HepG2 (cell line): ENCODE results near the gene CLEC16A. TPM values are rescaled to one million over a fixed set of nuclear protein-coding genes. Genes with fewer than 3 reads are reported as not detected.

Experiments used
- AGO2 ChIP-seq: fragments of 200-400 bp; formaldehyde crosslinking; optimal IDR thresholded peaks from 2 replicates; pipeline ENCODE3; 2017; ENCODE audit warnings: mild to moderate bottlenecking, low read depth, low read length, moderate library complexity
- ARNT2 ChIP-seq: sonication (generic); formaldehyde crosslinking; IDR thresholded peaks from 2 replicates; pipeline ENCODE4 v1.8.0; 2022; ENCODE audit warnings: mild to moderate bottlenecking, low read depth, missing genetic modification reagents, moderate library complexity
- DNMT1 ChIP-seq: sonication (generic); formaldehyde crosslinking; IDR thresholded peaks from 2 replicates; pipeline ENCODE4 v1.5.1; 2020; ENCODE audit warnings: mild to moderate bottlenecking, missing genetic modification reagents
- FOXP1 ChIP-seq, 2 experiments: fragments of 450-650 bp in 1 of 2; IDR thresholded peaks; 2 replicates each; pipeline ENCODE4 v1.6.1; 2017 to 2018; ENCODE audit warnings: antibody characterized with exemption in 1 of 2
- HIVEP1 ChIP-seq: sonication (generic); formaldehyde crosslinking; IDR thresholded peaks from 2 replicates; pipeline ENCODE4 v1.4.0; 2020; ENCODE audit warnings: mild to moderate bottlenecking, missing genetic modification reagents
- HMGXB3 ChIP-seq: sonication (generic); formaldehyde crosslinking; IDR thresholded peaks from 2 replicates; pipeline ENCODE4 v1.4.0; 2020; ENCODE audit warnings: missing genetic modification reagents, borderline replicate concordance
- IRX3 ChIP-seq: sonication (generic); formaldehyde crosslinking; IDR thresholded peaks from 2 replicates; pipeline ENCODE4 v1.8.1; 2023; ENCODE audit warnings: mild to moderate bottlenecking, low read depth, missing genetic modification reagents, borderline replicate concordance
- MAFG ChIP-seq: sonication (generic); formaldehyde crosslinking; IDR thresholded peaks from 2 replicates; pipeline ENCODE4 v1.5.1; 2020; ENCODE audit warnings: mild to moderate bottlenecking, missing genetic modification reagents
- NONO ChIP-seq, 2 experiments: fragments of 450-650 bp in 1 of 2; sonication (generic) in 1 of 2; formaldehyde crosslinking in 1 of 2; IDR thresholded peaks in 1 of 2; conservative IDR thresholded peaks in 1 of 2; 2 replicates each; pipeline versions ENCODE4 v1.6.1 to v1.8.0; 2017 to 2022; ENCODE audit warnings: mild to moderate bottlenecking in 1 of 2, missing genetic modification reagents in 1 of 2, moderate library complexity in 1 of 2
- SRSF1 ChIP-seq: fragments of 200-400 bp; formaldehyde crosslinking; optimal IDR thresholded peaks from 2 replicates; pipeline ENCODE3; 2017; ENCODE audit warnings: mild to moderate bottlenecking, low read depth, low read length, moderate library complexity
- TEAD2 ChIP-seq: sonication (generic); formaldehyde crosslinking; IDR thresholded peaks from 2 replicates; pipeline ENCODE4 v1.9.0; 2021; ENCODE audit warnings: missing genetic modification reagents
- TERF1 ChIP-seq: sonication (generic); formaldehyde crosslinking; IDR thresholded peaks from 2 replicates; pipeline ENCODE4 v1.8.0; 2022; ENCODE audit warnings: mild to moderate bottlenecking, missing genetic modification reagents, moderate library complexity
- ZBTB38 ChIP-seq: sonication (generic); formaldehyde crosslinking; IDR thresholded peaks from 2 replicates; pipeline ENCODE4 v1.5.1; 2020; ENCODE audit warnings: mild to moderate bottlenecking, missing genetic modification reagents
- ZBTB42 ChIP-seq: sonication (generic); formaldehyde crosslinking; IDR thresholded peaks from 2 replicates; pipeline ENCODE4 v1.5.0; 2020; ENCODE audit warnings: mild to moderate bottlenecking, missing genetic modification reagents
- ZBTB7A ChIP-seq: sonication (generic); formaldehyde crosslinking; IDR thresholded peaks from 2 replicates; pipeline ENCODE4 v1.8.0; 2022; ENCODE audit warnings: mild to moderate bottlenecking, missing genetic modification reagents
- ZNF121 ChIP-seq: sonication (generic); formaldehyde crosslinking; IDR thresholded peaks from 2 replicates; pipeline ENCODE4 v1.5.0; 2020; ENCODE audit warnings: mild to moderate bottlenecking, missing genetic modification reagents
- ZNF280D ChIP-seq: sonication (generic); formaldehyde crosslinking; IDR thresholded peaks from 2 replicates; pipeline ENCODE4 v1.5.1; 2020; ENCODE audit warnings: mild to moderate bottlenecking, missing genetic modification reagents
- ZNF343 ChIP-seq: sonication (generic); formaldehyde crosslinking; IDR thresholded peaks from 2 replicates; pipeline ENCODE4 v1.4.0; 2020; ENCODE audit warnings: mild to moderate bottlenecking, missing genetic modification reagents
- ZNF350 ChIP-seq: sonication (generic); formaldehyde crosslinking; IDR thresholded peaks from 2 replicates; pipeline ENCODE4 v1.4.0; 2020; ENCODE audit warnings: mild to moderate bottlenecking, low read depth, missing genetic modification reagents, borderline replicate concordance
- ZNF83 ChIP-seq: sonication (generic); formaldehyde crosslinking; IDR thresholded peaks from 2 replicates; pipeline ENCODE4 v1.4.0; 2020; ENCODE audit warnings: missing genetic modification reagents, mild to moderate bottlenecking, borderline replicate concordance
- polyA plus RNA-seq, 8 experiments: library from polyadenylated mRNA; depleted of rRNA in 3 of 8; stranded (reverse) in 7 of 8; unstranded in 1 of 8; fragments of >200 nt; fragmentation: Illumina TruSeq in 4 of 8; extraction: Trizol in 4 of 8; gene quantifications; 2 replicates each; pipeline versions ENCODE4 v1.2.1 to v1.2.3, GENCODE V29; 2011 to 2016; ENCODE audit warnings: low read depth in 4 of 8, missing spikeins in 1 of 8, mixed read lengths in 1 of 8; ENCODE audit not compliant: insufficient read depth in 1 of 8
- total RNA-seq, 5 experiments: library from RNA; depleted of rRNA; stranded (reverse); fragments of >200 nt; fragmentation: Illumina TruSeq; extraction: Trizol; gene quantifications; 2 replicates each; pipeline ENCODE4 v1.2.3, GENCODE V29; 2016; ENCODE audit warnings: low read depth in 1 of 5
- TF ChIP-seq, protein P1 (sequence below): sonication (generic); formaldehyde crosslinking; IDR thresholded peaks from 2 replicates; pipeline ENCODE4 v1.8.1; 2023; ENCODE audit warnings: mild to moderate bottlenecking, moderate library complexity, missing genetic modification reagents

The CLEC16A gene
- total and polyA plus RNA-seq, 2 of the 13 experiments (the other 11 are each of a cell fraction or from before 2014, with no cell fraction given) = 8.5 to 10.3 TPM

- TF ChIP-seq HMGXB3 (CRISPR knock-in tag) (no peak), ZNF343 (CRISPR knock-in tag) (no peak), ZNF350 (peak; percentile 60; the same call in 1 of the 2 replicates), ZNF83 (CRISPR knock-in tag) (0 out of 2 replicates have a peak, but pooled peaks have one; percentile 3), SRSF1 (no peak), ZBTB7A (CRISPR knock-in tag) (no peak), ZNF280D (CRISPR knock-in tag) (no peak), TEAD2 (CRISPR knock-in tag) (no peak), DNMT1 (CRISPR knock-in tag) (no peak), IRX3 (no peak), MAFG (CRISPR knock-in tag) (no peak), HIVEP1 (CRISPR knock-in tag) (no peak), ZBTB38 (CRISPR knock-in tag) (peak; percentile 49), ARNT2 (CRISPR knock-in tag) (no peak), FOXP1 (IDR thresholded peaks at IDR 0.05) (no peak), FOXP1 (CRISPR knock-in tag; IDR thresholded peaks at IDR 0.05) (no peak), TERF1 (CRISPR knock-in tag) (no peak), AGO2 (no peak), ZNF121 (peak; percentile 55; the same call in 1 of the 2 replicates), NONO (IDR thresholded peaks at IDR 0.05) (no peak), NONO (CRISPR knock-in tag; conservative IDR thresholded peaks at IDR 0.05) (no peak), ZBTB42 (CRISPR knock-in tag) (peak; percentile 75; the same call in 1 of the 2 replicates)
- TF ChIP-seq, protein P1, sequence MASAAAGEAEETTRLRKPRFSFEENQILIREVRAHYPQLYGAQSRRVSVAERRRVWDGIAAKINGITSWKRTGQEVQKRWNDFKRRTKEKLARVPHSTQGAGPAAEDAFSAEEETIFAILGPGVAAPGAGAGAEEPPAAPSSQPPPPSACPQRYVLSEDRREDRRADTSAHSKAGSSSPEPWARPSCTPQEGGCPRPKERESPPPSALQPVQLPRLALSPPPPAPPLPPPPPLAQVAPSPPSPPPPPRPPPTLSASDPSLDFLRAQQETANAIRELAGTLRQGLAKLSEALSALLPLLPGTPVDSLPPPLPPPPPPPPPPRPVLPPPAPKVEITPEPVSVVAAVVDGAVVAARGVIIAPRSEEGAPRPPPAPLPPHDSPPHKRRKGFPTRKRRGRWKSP (CRISPR knock-in tag) = no peak
Measured at GRCh38 chr16:11067697-11068141, 123.4 kb downstream of the CLEC16A start (continued).
